LNCaP clone FGC (cell line): Measurements from ENCODE around the gene RFNG.

ENCODE experiments used
- DNase-seq: peaks from one replicate; pipeline ENCODE4 v3.0.0-alpha.2; 2011; ENCODE audit warnings: low read depth
- H3K4me3 ChIP-seq: 2 replicates; pipeline ENCODE4 v1.5.1; 2011; ENCODE audit warnings: mild to moderate bottlenecking, low read depth, low read length, control low read depth
- TF ChIP-seq, protein P1 (sequence below): IDR thresholded peaks from 2 replicates; pipeline ENCODE4 v1.5.1; 2012; ENCODE audit warnings: mild to moderate bottlenecking; ENCODE audit not compliant: control insufficient read depth, insufficient read depth; ENCODE audit errors: extremely low read depth

Gene RFNG

DNA sequence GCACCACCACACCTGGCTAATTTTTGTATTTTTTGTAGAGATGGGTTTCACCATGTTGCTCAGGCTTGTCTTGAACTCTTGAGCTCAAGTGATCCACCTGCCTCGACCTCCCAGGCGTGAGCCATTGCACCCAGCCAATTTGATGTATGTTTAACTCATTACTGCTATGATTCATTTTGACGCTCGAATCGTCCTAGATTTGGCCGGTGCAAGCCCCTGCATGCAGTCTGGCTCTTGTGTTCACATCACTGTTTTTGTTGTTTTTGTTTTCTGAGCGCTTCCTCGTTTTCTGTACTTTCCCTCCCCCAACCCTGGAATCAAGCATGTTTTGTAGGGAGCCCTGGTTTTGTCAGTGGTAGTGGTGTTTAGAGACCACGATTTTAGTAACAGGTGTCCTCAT is 21.8 kb upstream of the RFNG start:
- TF ChIP-seq, protein P1, sequence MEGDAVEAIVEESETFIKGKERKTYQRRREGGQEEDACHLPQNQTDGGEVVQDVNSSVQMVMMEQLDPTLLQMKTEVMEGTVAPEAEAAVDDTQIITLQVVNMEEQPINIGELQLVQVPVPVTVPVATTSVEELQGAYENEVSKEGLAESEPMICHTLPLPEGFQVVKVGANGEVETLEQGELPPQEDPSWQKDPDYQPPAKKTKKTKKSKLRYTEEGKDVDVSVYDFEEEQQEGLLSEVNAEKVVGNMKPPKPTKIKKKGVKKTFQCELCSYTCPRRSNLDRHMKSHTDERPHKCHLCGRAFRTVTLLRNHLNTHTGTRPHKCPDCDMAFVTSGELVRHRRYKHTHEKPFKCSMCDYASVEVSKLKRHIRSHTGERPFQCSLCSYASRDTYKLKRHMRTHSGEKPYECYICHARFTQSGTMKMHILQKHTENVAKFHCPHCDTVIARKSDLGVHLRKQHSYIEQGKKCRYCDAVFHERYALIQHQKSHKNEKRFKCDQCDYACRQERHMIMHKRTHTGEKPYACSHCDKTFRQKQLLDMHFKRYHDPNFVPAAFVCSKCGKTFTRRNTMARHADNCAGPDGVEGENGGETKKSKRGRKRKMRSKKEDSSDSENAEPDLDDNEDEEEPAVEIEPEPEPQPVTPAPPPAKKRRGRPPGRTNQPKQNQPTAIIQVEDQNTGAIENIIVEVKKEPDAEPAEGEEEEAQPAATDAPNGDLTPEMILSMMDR: no peak
- no peak for DNase-seq
- no peak overlapping the region for H3K4me3 ChIP-seq

DNA sequence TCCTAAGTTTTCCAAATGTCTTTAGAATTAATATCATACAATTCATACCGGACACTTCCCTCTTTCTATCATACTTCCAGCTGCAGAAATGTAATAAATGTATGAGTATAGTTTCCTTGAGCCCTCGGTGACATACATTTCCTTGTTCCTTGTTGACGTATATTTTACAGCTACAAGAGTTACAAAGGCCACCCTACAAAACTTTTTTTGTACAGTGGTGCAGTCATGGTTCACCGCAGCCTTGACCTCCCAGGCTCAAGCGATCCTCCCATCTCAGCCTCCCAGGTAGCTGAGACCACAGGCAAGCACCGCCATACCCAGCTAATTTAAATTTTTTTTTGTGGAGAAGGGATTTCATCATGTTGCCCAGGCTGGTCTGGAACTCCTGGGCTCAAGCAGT is 21.2 kb upstream of the RFNG start:
- TF ChIP-seq, protein P1: no peak
- DNase-seq: no peak
- H3K4me3 ChIP-seq: no peak overlapping the region

DNA sequence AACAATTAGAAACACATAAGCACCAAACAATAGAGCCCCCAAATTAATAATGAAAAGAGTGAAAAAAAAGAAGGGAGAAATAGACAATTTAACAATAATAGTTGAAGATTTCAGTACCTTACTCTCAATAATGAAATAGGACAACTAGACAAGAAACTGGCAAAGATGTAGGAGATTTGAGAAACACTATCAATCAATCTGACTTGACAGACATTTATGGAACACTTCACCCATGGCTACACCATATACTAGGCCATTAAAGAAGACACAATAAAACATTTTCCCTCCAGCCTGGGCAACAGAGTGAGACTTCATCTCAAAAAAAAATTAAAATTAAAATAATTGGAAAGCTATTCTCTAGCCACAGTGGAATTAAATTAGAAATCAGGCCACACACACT is 19.0 kb upstream of the RFNG start:
- TF ChIP-seq, protein P1: no peak

DNA sequence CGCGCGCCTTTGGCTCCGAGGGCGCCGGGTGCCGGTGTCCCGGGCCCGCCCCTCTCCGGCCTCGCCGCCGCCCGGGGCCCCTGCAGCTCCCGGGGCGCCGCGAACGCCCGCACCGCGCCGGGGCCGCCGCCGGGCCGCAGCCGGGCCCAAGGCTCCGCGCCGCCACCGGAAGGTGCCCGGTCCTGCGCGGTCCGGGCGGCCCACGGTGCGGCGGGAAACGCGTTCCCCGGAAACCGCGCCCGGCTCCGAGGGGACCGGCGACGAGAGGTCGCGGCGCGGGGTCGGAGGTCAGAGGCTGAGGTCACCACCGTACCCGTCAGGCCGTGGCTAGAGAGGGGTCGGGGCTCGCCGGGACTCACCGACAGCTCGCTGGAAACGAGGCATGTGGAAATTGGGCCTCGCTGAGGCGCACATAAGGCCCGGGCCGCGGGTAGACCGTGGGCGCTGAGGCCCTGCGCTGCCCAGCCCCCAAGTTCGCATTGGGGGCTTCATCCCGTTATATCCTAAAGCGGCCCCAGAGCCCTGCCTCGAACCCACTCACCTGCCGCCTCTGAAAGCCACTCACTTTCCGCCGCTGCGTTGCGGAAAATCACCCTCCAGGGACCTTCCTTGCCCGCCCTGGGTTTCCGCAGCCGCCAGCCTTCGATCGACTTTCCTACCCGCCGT is 14.2 kb upstream of the RFNG start, which contains the start of gene DUS1L:
TSS of gene DUS1L (minus strand) at position 167 of the 666 bp plus-strand sequence. CDS start 745 bp downstream, outside the sequence.
- H3K4me3 ChIP-seq: peak within 1 kb of the TSS; percentile 74
- TF ChIP-seq, protein P1: no peak
- DNase-seq: no peak

More for the DNA sequence above, 19.0 kb upstream of the RFNG start:
- no peak for DNase-seq
- no peak overlapping the region for H3K4me3 ChIP-seq

DNA sequence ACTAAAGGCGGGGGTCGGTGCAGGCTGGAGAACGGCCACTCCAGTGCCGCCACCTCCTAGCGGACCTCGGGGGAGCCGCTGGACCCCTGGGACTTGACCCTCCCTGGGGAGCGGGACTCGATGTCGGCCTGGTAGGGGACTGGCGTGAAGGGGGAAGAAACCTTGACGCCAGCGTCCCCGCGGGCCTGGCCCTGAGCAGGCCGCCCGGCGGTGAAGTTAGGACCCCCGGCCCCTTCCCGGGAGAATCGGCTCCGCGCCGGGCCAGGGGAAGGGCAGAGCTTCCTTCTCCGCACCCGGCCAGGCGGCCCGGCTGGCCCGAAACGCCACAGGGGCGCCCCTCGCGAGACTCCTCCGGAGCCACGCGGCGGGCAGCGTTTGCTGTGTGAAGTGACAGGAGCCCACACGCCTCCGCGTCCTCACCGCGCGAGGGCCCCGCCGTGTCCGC is 13.6 kb upstream of the RFNG start:
- TF ChIP-seq, protein P1: no peak
- peak overlapping the region; percentile 74 for H3K4me3 ChIP-seq
- no peak for DNase-seq

DNA sequence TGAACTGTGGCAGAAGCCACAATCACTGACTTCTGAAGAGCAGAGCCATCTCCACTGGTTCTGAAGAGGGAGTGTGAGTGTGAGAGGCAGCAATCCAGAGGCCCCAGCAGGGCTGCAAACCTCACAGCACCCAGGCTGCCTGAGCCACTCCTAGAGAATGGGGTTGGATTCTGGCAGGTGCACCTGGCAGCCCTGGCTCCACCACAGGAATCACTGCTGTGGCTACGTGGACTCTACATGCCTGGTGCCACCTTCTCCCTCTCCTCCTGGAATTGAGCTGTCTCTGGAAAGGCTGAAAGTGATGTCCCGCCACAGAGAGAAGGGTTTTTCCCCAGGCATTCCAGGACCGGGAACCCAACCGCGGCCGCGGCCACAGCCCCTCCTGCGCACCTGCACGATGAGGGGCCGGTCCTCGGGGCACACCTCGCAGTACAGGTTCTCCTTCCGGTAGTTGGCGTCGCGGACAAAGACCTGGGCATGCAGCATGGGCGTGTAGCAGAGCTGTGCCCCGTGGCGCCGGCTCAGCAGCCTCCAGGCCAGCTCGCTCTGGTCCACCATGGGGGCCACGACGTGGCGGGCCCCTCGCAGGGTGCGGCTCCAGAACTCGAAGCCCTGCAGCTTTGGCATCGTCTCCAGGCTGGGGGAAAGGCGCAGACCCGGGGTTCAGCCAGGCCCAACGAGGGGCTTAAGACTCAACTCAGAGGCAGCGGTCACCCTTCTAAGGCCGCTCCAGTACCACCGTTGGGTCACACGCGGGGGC is 13.0 kb upstream of the RFNG start:
- no peak for DNase-seq
- TF ChIP-seq, protein P1: no peak
- peak overlapping the region; percentile 74 for H3K4me3 ChIP-seq
